HCT116 (cell line): ENCODE data around the gene AQP5. TPM values are rescaled to one million over a fixed set of nuclear protein-coding genes. Genes with fewer than 3 reads are reported as not detected.

Experiments
- ATAC-seq: fragments of 200-7000 bp; cut with Tn5 transposase; 2 replicates; pipeline ENCODE4 v1.9.1; 2020; ENCODE audit warnings: mild to moderate bottlenecking, moderate library complexity
- BruUV-seq: library from RNA; stranded (reverse); fragments of 400-500 nt; replicated peaks from 2 replicates; lab custom pipeline; 2021; lab: Mats Ljungman, UMichigan
- CTCF ChIA-PET: fragments of 300-600 bp; sonication (Branson Sonifier 250); formaldehyde crosslinking; loops from one replicate; lab custom pipeline; 2021; ENCODE audit warnings: antibody characterized with exemption; lab: Charles Lee
- POLR2A ChIA-PET: fragments of 300-600, 350-600 bp; sonication (Branson Sonifier 250); formaldehyde crosslinking; loops from one replicate; lab custom pipeline; 2021; ENCODE audit warnings: antibody characterized with exemption; lab: Charles Lee
- RAD21 ChIA-PET, 2 experiments: fragments of 300-600 bp; sonication (Branson Sonifier 250); formaldehyde crosslinking; loops; one replicate each; lab custom pipeline; 2023; ENCODE audit warnings: low total read pairs in 2 of 2; ENCODE audit not compliant: uncharacterized antibody in 2 of 2, unreplicated experiment in 2 of 2, low non-redundant PET in 1 of 2; lab: Charles Lee
- DNase-seq: peaks from one replicate; pipeline ENCODE4 v3.0.0-alpha.2; 2010; ENCODE audit warnings: low read depth, low spot score
- H2AFZ ChIP-seq: fragments of 200-600 bp; shearing (Covaris generic), sonication (generic); 2 replicates; pipeline ENCODE4 v1.6.1; 2017; ENCODE audit warnings: low read depth, mixed run types, mixed read lengths, antibody characterized with exemption, low read length; ENCODE audit not compliant: poor library complexity, severe bottlenecking
- H3K27ac ChIP-seq: 2 replicates; pipeline ENCODE4 v1.5.1; 2012; ENCODE audit warnings: low read depth, low read length
- H3K27me3 ChIP-seq: fragments of 200-600 bp; sonication (generic); 2 replicates; pipeline ENCODE4 v1.6.1; 2016; ENCODE audit warnings: mixed run types, low read length, mixed read lengths; ENCODE audit not compliant: insufficient read depth
- H3K36me3 ChIP-seq, 2 experiments: fragments of 200-500 bp in 1 of 2; fragments of 200-600 bp in 1 of 2; sonication (Bioruptor generic) in 1 of 2; sonication (generic) in 1 of 2; 2 replicates each; pipeline versions ENCODE4 v1.5.1 to v1.6.1; 2014 to 2016; ENCODE audit warnings: low read length in 2 of 2, inconsistent platforms in 1 of 2, mixed read lengths in 1 of 2, mixed run types in 1 of 2; ENCODE audit not compliant: insufficient read depth in 2 of 2, control insufficient read depth in 1 of 2
- H3K4me1 ChIP-seq, 2 experiments: fragments of 200-600 bp in 1 of 2; sonication (generic) in 1 of 2; 2 replicates each; pipeline versions ENCODE4 v1.5.1 to v1.6.1; 2012 to 2017; ENCODE audit warnings: low read length in 2 of 2, inconsistent platforms in 1 of 2, mild to moderate bottlenecking in 1 of 2, mixed read lengths in 1 of 2, mixed run types in 1 of 2, moderate library complexity in 1 of 2; ENCODE audit not compliant: insufficient read depth in 2 of 2, control insufficient read depth in 1 of 2
- H3K4me2 ChIP-seq: fragments of 200-600 bp; sonication (generic); 2 replicates; pipeline ENCODE4 v1.6.1; 2017; ENCODE audit warnings: mixed run types, low read length, mixed read lengths
- H3K4me3 ChIP-seq, 2 experiments: fragments of 200-600 bp in 1 of 2; sonication (generic) in 1 of 2; replicated peaks in 1 of 2; 2 replicates each; pipeline ENCODE4 v1.5.1; 2011 to 2016; ENCODE audit warnings: low read length in 2 of 2, control low read depth in 1 of 2, low read depth in 1 of 2, mild to moderate bottlenecking in 1 of 2, mixed read lengths in 1 of 2, mixed run types in 1 of 2
- H3K79me2 ChIP-seq: fragments of 200-600 bp; sonication (generic); 2 replicates; pipeline ENCODE4 v1.6.1; 2017; ENCODE audit warnings: mild to moderate bottlenecking, mixed run types, low read length, moderate library complexity, mixed read lengths; ENCODE audit not compliant: insufficient read depth
- H3K9ac ChIP-seq: fragments of 200-600 bp; sonication (generic); 2 replicates; pipeline ENCODE4 v1.6.1; 2016; ENCODE audit warnings: low read length, mixed read lengths
- H3K9me2 ChIP-seq: fragments of 200-600 bp; sonication (generic), shearing (Covaris generic); 2 replicates; pipeline ENCODE4 v1.6.1; 2017; ENCODE audit warnings: mixed run types, mild to moderate bottlenecking, moderate library complexity; ENCODE audit not compliant: insufficient read depth
- H3K9me3 ChIP-seq, 2 experiments: fragments of 200-500 bp in 1 of 2; fragments of 200-600 bp in 1 of 2; sonication (Bioruptor generic) in 1 of 2; sonication (generic) in 1 of 2; 2 replicates each; pipeline ENCODE4 v1.6.1; 2014 to 2017; ENCODE audit warnings: low read length in 2 of 2, mixed read lengths in 2 of 2, inconsistent platforms in 1 of 2, low read depth in 1 of 2, mild to moderate bottlenecking in 1 of 2, mixed run types in 1 of 2, moderate library complexity in 1 of 2; ENCODE audit not compliant: control insufficient read depth in 1 of 2, insufficient read depth in 1 of 2
- H4K20me1 ChIP-seq: fragments of 200-600 bp; sonication (generic), shearing (Covaris generic); 2 replicates; pipeline ENCODE4 v1.6.1; 2017; ENCODE audit warnings: mixed run types, mild to moderate bottlenecking, moderate library complexity; ENCODE audit not compliant: insufficient read depth
- CTCF ChIP-seq, 3 experiments: fragments of 200-600 bp in 1 of 3; sonication (generic) in 1 of 3; IDR thresholded peaks in 2 of 3; conservative IDR thresholded peaks in 1 of 3; 2 replicates each; pipeline ENCODE4 v1.5.1; 2012 to 2017; ENCODE audit warnings: low read depth in 2 of 3, low read length in 2 of 3, antibody characterized with exemption in 1 of 3, borderline replicate concordance in 1 of 3, control low read depth in 1 of 3, mild to moderate bottlenecking in 1 of 3, mixed read lengths in 1 of 3, mixed run types in 1 of 3, moderate library complexity in 1 of 3; ENCODE audit not compliant: insufficient read depth in 1 of 3
- JUND ChIP-seq: IDR thresholded peaks from 2 replicates; pipeline ENCODE4 v1.6.1; 2012
- MAX ChIP-seq: IDR thresholded peaks from 2 replicates; pipeline ENCODE4 v1.6.1; 2012
- RAD21 ChIP-seq: IDR thresholded peaks from 2 replicates; pipeline ENCODE4 v1.6.1; 2012; ENCODE audit warnings: low read depth, mild to moderate bottlenecking
- intact Hi-C: fragments of 100-400 bp; cut with micrococcal nuclease; formaldehyde crosslinking; loops from 2 replicates; pipeline ENCODE4 v1.10.0; 2022
- total RNA-seq: library from RNA; stranded (reverse); gene quantifications from one replicate; pipeline ENCODE4 v1.2.1, GENCODE V29; 2021; ENCODE audit not compliant: unreplicated experiment

Gene AQP5
- total RNA-seq, 1 experiment from 2014 or later: not detected

GRCh38 chr12:49954863-49955830 lies 6.5 kb upstream of the AQP5 start (continued):
- no peak for TF ChIP-seq CTCF (IDR thresholded peaks at IDR 0.05 in 2 of 3, conservative IDR thresholded peaks at IDR 0.05 in 1 of 3; ENCODE audit: borderline replicate concordance in 1 of 3, insufficient read depth in 1 of 3, low read depth in 2 of 3, low read length in 2 of 3)
- TF ChIP-seq RAD21: no peak
- TF ChIP-seq JUND: no peak

GRCh38 chr12:49955899-49956662 lies 5.6 kb upstream of the AQP5 start:
- no peaks in the 10 kb centered on the region for H3K9me3 ChIP-seq
- ATAC-seq: no peak
- no peaks in the 10 kb centered on the region for H3K79me2 ChIP-seq
- H3K4me1 ChIP-seq: peaks cover 20 to 21% of the 10 kb centered on the region in 2 experiments
- intact Hi-C loops: no loop called here
- TF ChIP-seq MAX (no peak), CTCF (IDR thresholded peaks at IDR 0.05 in 2 of 3, conservative IDR thresholded peaks at IDR 0.05 in 1 of 3; ENCODE audit: borderline replicate concordance in 1 of 3, insufficient read depth in 1 of 3, low read depth in 2 of 3, low read length in 2 of 3) (no peak)
- DNase-seq: no peak
- no TSS peak for BruUV-seq
- H3K4me2 ChIP-seq: no peak overlapping the region
- H4K20me1 ChIP-seq: no peaks in the 10 kb centered on the region
- H3K9ac ChIP-seq: no peak overlapping the region
- no peaks in the 10 kb centered on the region for H3K27me3 ChIP-seq
- ChIA-PET CTCF (interaction anchor here (1.0 to 3.0 kb wide), 2 partner anchors 11 kb away, joined by 4 to 13 read pairs; no protein-coding TSS in a partner anchor), POLR2A (no interaction called here), RAD21 (no interaction called here)
- H2AFZ ChIP-seq: no peak overlapping the region
- no peak overlapping the region for H3K27ac ChIP-seq
- H3K9me2 ChIP-seq: no peaks in the 10 kb centered on the region
- no peaks in the 10 kb centered on the region for H3K36me3 ChIP-seq
- no peak overlapping the region for H3K4me3 ChIP-seq
